ENCODE data around the gene DDHD1. TPM values are rescaled to one million over a fixed set of nuclear protein-coding genes. Genes with fewer than 3 reads are reported as not detected.
A peak's percentile ranks its signal among the peaks of the same experiment; 100 is the strongest.

DDHD1 gene
- polyA plus RNA-seq, 1 experiment = 16.7 TPM

DNA sequence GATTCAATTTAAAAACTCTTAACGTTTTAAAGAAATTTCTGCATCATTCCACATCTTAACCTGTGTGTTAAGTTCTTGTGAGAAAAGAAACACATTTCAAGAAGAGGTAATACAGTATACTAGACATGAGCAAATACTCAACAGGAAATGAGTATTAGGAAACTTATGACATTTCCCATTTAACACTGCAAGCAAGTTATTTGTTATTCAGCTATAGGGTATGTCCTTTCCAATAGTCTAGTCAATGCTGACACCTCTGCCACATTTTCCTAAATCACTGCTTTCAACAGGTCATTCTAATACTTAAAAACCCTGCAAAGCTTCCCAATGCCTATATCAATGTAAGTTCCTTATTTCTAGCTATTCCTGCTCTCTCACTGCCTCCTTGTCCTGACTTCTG is 93.1 kb downstream of the DDHD1 start:
- no peak for DNase-seq (ENCODE audit: low read depth, low spot score)
- Histone ChIP-seq H3K4me3 (ENCODE audit: low read depth, low read length) (no peak overlapping the region), H3K27ac (ENCODE audit: low read depth, low read length) (no peak overlapping the region), H3K27me3 (ENCODE audit: control insufficient read depth, insufficient read depth, low read length) (no peaks in the 10 kb centered on the region), H3K9me3 (ENCODE audit: control insufficient read depth, insufficient read depth, low read length) (no peaks in the 10 kb centered on the region)
- ChIA-PET CTCF (interaction anchor here (1.2 kb wide), 1 partner anchor 178 kb away, joined by 3 read pairs; no protein-coding TSS in a partner anchor), POLR2A (no interaction called here)
- TF ChIP-seq, protein P1, sequence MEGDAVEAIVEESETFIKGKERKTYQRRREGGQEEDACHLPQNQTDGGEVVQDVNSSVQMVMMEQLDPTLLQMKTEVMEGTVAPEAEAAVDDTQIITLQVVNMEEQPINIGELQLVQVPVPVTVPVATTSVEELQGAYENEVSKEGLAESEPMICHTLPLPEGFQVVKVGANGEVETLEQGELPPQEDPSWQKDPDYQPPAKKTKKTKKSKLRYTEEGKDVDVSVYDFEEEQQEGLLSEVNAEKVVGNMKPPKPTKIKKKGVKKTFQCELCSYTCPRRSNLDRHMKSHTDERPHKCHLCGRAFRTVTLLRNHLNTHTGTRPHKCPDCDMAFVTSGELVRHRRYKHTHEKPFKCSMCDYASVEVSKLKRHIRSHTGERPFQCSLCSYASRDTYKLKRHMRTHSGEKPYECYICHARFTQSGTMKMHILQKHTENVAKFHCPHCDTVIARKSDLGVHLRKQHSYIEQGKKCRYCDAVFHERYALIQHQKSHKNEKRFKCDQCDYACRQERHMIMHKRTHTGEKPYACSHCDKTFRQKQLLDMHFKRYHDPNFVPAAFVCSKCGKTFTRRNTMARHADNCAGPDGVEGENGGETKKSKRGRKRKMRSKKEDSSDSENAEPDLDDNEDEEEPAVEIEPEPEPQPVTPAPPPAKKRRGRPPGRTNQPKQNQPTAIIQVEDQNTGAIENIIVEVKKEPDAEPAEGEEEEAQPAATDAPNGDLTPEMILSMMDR (IDR thresholded peaks at IDR 0.05; ENCODE audit: low read depth, low read length) = no peak

GRCh38 chr14:53055003-53055402 is 98.1 kb downstream of the DDHD1 start:
- POLR2A ChIA-PET = interaction anchor here (0.9 kb wide), 1 partner anchor 104 kb away, joined by 3 read pairs; the partner anchor contains the start of gene FERMT2
- CTCF ChIA-PET = interaction anchor here (0.8 to 3.4 kb wide), 19 partner anchors 8 to 398 kb away, joined by 3 to 28 read pairs (median 4); no protein-coding TSS in a partner anchor
- TF ChIP-seq, protein P1 (IDR thresholded peaks at IDR 0.05; ENCODE audit: low read depth, low read length) = peak; percentile 77
- Histone ChIP-seq H3K9me3 (ENCODE audit: control insufficient read depth, insufficient read depth, low read length) (no peaks in the 10 kb centered on the region), H3K27me3 (ENCODE audit: control insufficient read depth, insufficient read depth, low read length) (no peaks in the 10 kb centered on the region), H3K27ac (ENCODE audit: low read depth, low read length) (no peak overlapping the region), H3K4me3 (ENCODE audit: low read depth, low read length) (no peak overlapping the region)
- peak; percentile 42 for DNase-seq (ENCODE audit: low read depth, low spot score)

DNA sequence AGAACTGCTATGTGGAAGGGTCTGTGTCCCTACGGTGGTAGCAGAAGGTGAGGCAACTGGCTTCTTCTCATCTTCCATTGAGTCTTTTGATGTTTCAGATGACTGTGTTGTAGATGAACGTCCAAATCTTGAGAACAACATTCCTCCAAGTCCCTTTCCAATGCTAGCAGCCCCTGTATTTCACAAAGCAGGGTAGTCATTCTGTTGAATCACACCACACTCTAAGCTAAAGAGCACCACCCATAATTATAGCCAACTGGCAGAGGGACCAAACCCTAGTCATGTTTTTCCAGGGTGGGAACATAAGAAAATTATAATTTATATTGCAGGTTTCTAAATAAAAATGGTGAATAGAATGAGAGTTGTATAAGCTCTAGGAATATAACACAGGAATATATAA is 98.7 kb downstream of the DDHD1 start:
- Histone ChIP-seq H3K27ac (ENCODE audit: low read depth, low read length) (no peak overlapping the region), H3K4me3 (ENCODE audit: low read depth, low read length) (no peak overlapping the region), H3K27me3 (ENCODE audit: control insufficient read depth, insufficient read depth, low read length) (no peaks in the 10 kb centered on the region), H3K9me3 (ENCODE audit: control insufficient read depth, insufficient read depth, low read length) (no peaks in the 10 kb centered on the region)
- DNase-seq (ENCODE audit: low read depth, low spot score) = no peak
- CTCF ChIA-PET = interaction anchor here (0.6 to 3.4 kb wide), 16 partner anchors 9 to 265 kb away, joined by 3 to 28 read pairs (median 4); no protein-coding TSS in a partner anchor
- POLR2A ChIA-PET = interaction anchor here (0.9 kb wide), 1 partner anchor 103 kb away, joined by 3 read pairs; the partner anchor contains the start of gene FERMT2
- TF ChIP-seq, protein P1 (IDR thresholded peaks at IDR 0.05; ENCODE audit: low read depth, low read length) = no peak

GRCh38 chr14:53048631-53049030 is 104.5 kb downstream of the DDHD1 start:
- H3K27ac ChIP-seq (ENCODE audit: low read depth, low read length) = no peak overlapping the region
- no peak for DNase-seq (ENCODE audit: low read depth, low spot score)

More at GRCh38 chr14:53048631-53049030, 104.5 kb downstream of the DDHD1 start:
- ChIA-PET CTCF (interaction anchor here (0.7 kb wide), 1 partner anchor 38 kb away, joined by 5 read pairs; no protein-coding TSS in a partner anchor), POLR2A (no interaction called here)
- Histone ChIP-seq H3K4me3 (ENCODE audit: low read depth, low read length) (no peak overlapping the region), H3K27me3 (ENCODE audit: control insufficient read depth, insufficient read depth, low read length) (no peaks in the 10 kb centered on the region), H3K9me3 (ENCODE audit: control insufficient read depth, insufficient read depth, low read length) (no peaks in the 10 kb centered on the region)
- TF ChIP-seq, protein P1 (IDR thresholded peaks at IDR 0.05; ENCODE audit: low read depth, low read length) = no peak

All from AG04450 (cell line).